AG08396 (cell line): ENCODE data around the gene CENPL.
"Not testable (repeated sequence)": the region's sequence is repeated elsewhere in the genome, so short reads cannot be mapped to it uniquely, and the experiment has no call there.

ENCODE experiments used
- DNase-seq: peaks from one replicate; pipeline ENCODE4 v3.0.0; 2012; ENCODE audit warnings: low spot score, mixed read lengths

Gene CENPL

GRCh38 chr1:173857363-173857917 is 32.8 kb upstream of the CENPL start:
- no peak for DNase-seq

GRCh38 chr1:173856903-173857302 is 32.2 kb upstream of the CENPL start:
- DNase-seq: no peak

- no peak for DNase-seq
Observed at GRCh38 chr1:173856014-173856413, 31.3 kb upstream of the CENPL start.

GRCh38 chr1:173853074-173853473 is 28.4 kb upstream of the CENPL start:
- DNase-seq: peak; percentile 32

GRCh38 chr1:173852105-173852504 is 27.4 kb upstream of the CENPL start:
- DNase-seq: no peak

- DNase-seq: no peak
Observed at GRCh38 chr1:173832748-173833147, 8.1 kb upstream of the CENPL start.

GRCh38 chr1:173827611-173828010 is 2.9 kb upstream of the CENPL start:
- no peak for DNase-seq

- DNase-seq: no peak
Observed at GRCh38 chr1:173823781-173824314, 835 bp downstream of the CENPL start.

- DNase-seq: no peak
Observed at GRCh38 chr1:173821680-173822079, 3.0 kb downstream of the CENPL start.

GRCh38 chr1:173818459-173818858 is 6.2 kb downstream of the CENPL start:
- no peak for DNase-seq

- not testable (repeated sequence) for DNase-seq
Observed at GRCh38 chr1:173813654-173814053, 11.0 kb downstream of the CENPL start.

- DNase-seq: no peak
Observed at GRCh38 chr1:173802961-173803360, 21.7 kb downstream of the CENPL start.

GRCh38 chr1:173799995-173800394 is 24.7 kb downstream of the CENPL start:
- not testable (repeated sequence) for DNase-seq

- DNase-seq: no peak
Observed at GRCh38 chr1:173798078-173798477, 26.6 kb downstream of the CENPL start.

- DNase-seq: no peak
Observed at GRCh38 chr1:173789841-173790240, 34.8 kb downstream of the CENPL start.

GRCh38 chr1:173784997-173785396 is 39.7 kb downstream of the CENPL start:
- DNase-seq: no peak

- no peak for DNase-seq
Observed at GRCh38 chr1:173779936-173780335, 44.7 kb downstream of the CENPL start.

GRCh38 chr1:173775578-173776226 is 49.0 kb downstream of the CENPL start:
- no peak for DNase-seq

GRCh38 chr1:173771560-173771959 is 53.1 kb downstream of the CENPL start:
- no peak for DNase-seq

GRCh38 chr1:173770330-173770729 is 54.4 kb downstream of the CENPL start:
- DNase-seq: not testable (repeated sequence)

GRCh38 chr1:173768827-173769226 is 55.9 kb downstream of the CENPL start:
- DNase-seq: no peak

GRCh38 chr1:173768206-173768605 is 56.5 kb downstream of the CENPL start:
- DNase-seq: no peak

- DNase-seq: not testable (repeated sequence)
Observed at GRCh38 chr1:173764331-173764730, 60.4 kb downstream of the CENPL start.

GRCh38 chr1:173758980-173759379 is 65.7 kb downstream of the CENPL start:
- DNase-seq: no peak
